DOHH2 (cell line): ENCODE results near the gene FMNL2.

Source experiments
- EZH2phosphoT487 ChIP-seq: fragments of 200-600 bp; sonication (generic); IDR thresholded peaks from 2 replicates; pipeline ENCODE4 v1.6.1; 2017; ENCODE audit warnings: borderline replicate concordance, mild to moderate bottlenecking, antibody characterized with exemption, low read length, moderate library complexity, mixed read lengths
- TF ChIP-seq, protein P1 (sequence below): fragments of 200-600 bp; sonication (generic); IDR thresholded peaks from one replicate; pipeline ENCODE4 v1.5.1; 2014; ENCODE audit warnings: antibody characterized with exemption, mild to moderate bottlenecking, low read depth, low read length; ENCODE audit not compliant: poor library complexity, severe bottlenecking

DNA sequence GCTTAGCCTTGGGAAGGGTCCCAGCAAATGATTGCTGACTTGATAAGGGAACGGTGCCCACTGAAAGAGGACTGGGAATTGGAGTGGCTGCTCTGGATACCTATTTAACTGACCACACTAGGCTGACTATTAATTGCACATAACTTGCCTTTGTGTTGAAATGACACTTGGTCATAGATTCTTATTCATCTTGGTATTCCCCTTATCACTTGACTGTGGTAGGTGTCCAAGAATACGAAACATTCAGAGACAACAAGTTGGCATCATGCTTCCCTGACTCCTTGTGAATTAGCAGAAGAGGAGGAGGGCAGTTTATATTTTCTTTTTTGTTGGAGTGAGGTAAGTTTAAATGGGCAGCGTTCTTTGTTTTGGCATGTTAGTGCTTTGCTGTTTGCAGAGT, 13.4 kb downstream of the FMNL2 start:
- TF ChIP-seq, protein P1, sequence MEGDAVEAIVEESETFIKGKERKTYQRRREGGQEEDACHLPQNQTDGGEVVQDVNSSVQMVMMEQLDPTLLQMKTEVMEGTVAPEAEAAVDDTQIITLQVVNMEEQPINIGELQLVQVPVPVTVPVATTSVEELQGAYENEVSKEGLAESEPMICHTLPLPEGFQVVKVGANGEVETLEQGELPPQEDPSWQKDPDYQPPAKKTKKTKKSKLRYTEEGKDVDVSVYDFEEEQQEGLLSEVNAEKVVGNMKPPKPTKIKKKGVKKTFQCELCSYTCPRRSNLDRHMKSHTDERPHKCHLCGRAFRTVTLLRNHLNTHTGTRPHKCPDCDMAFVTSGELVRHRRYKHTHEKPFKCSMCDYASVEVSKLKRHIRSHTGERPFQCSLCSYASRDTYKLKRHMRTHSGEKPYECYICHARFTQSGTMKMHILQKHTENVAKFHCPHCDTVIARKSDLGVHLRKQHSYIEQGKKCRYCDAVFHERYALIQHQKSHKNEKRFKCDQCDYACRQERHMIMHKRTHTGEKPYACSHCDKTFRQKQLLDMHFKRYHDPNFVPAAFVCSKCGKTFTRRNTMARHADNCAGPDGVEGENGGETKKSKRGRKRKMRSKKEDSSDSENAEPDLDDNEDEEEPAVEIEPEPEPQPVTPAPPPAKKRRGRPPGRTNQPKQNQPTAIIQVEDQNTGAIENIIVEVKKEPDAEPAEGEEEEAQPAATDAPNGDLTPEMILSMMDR: no peak
- TF ChIP-seq EZH2phosphoT487: no peak
